Epithelial cell of proximal tubule (primary cell): ENCODE data around the gene SPOCK1. TPM values are rescaled to one million over a fixed set of nuclear protein-coding genes. Genes with fewer than 3 reads are reported as not detected.

Experiments used
- DNase-seq: peaks from one replicate; pipeline ENCODE4 v3.0.0-alpha.2; 2011; ENCODE audit warnings: low read depth
- H3K4me3 ChIP-seq: 2 replicates; pipeline ENCODE4 v1.5.1; 2011; ENCODE audit warnings: low read depth, mild to moderate bottlenecking, low read length
- total RNA-seq: library from RNA; depleted of rRNA; stranded (reverse); fragments of >200 nt; gene quantifications from 2 replicates; pipeline ENCODE4 v1.2.3, GENCODE V29; 2015
- TF ChIP-seq, protein P1 (sequence below): conservative IDR thresholded peaks from 2 replicates; pipeline ENCODE4 v1.5.1; 2012; ENCODE audit warnings: low read depth, mild to moderate bottlenecking, low read length

Gene SPOCK1
- total RNA-seq, 1 donor from 2014 or later, result 31.4 TPM

DNA sequence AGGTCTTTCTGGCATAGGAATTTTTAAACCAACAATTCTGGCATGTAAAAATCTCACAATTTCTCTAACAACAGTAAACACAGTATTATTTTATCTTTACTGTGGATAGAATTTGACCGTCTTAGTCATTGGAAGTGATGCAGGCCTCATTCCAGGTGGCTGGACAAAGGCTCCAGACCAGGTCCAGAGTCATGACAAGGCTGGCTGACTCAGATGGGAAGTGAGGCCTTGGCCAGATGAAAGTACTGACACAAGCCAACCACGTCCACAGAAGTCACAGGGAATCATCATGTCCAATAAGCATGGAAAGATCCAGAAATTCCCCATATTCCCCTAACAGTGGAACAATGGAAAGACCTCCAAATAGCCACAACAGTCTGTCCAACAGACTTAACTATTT lies 12.4 kb downstream of the SPOCK1 start:
- TF ChIP-seq, protein P1, sequence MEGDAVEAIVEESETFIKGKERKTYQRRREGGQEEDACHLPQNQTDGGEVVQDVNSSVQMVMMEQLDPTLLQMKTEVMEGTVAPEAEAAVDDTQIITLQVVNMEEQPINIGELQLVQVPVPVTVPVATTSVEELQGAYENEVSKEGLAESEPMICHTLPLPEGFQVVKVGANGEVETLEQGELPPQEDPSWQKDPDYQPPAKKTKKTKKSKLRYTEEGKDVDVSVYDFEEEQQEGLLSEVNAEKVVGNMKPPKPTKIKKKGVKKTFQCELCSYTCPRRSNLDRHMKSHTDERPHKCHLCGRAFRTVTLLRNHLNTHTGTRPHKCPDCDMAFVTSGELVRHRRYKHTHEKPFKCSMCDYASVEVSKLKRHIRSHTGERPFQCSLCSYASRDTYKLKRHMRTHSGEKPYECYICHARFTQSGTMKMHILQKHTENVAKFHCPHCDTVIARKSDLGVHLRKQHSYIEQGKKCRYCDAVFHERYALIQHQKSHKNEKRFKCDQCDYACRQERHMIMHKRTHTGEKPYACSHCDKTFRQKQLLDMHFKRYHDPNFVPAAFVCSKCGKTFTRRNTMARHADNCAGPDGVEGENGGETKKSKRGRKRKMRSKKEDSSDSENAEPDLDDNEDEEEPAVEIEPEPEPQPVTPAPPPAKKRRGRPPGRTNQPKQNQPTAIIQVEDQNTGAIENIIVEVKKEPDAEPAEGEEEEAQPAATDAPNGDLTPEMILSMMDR, result no peak
- DNase-seq, result peak; percentile 69
- no peak overlapping the region for H3K4me3 ChIP-seq

DNA sequence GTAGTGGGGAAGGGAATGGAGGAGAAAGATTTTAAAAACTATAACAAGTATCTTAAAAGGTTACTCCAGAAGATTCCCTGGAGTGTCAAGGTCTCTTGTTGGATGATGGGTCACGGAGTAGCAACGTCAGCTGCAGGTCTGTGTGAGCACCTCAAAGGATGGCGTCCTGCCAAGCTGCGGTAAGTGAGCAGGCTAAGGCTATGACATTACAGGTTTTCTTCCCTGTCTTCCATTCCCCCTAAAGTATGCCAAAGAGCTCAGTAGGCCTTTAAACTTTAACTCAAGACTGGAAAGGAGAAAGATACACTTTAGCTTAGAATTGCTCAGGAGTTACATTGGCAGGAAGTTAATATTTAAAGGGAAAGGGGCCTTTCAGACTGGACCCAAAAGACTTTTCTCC lies 17.5 kb downstream of the SPOCK1 start:
- H3K4me3 ChIP-seq, result no peak overlapping the region
- DNase-seq, result peak; percentile 42
- TF ChIP-seq, protein P1, result no peak

DNA sequence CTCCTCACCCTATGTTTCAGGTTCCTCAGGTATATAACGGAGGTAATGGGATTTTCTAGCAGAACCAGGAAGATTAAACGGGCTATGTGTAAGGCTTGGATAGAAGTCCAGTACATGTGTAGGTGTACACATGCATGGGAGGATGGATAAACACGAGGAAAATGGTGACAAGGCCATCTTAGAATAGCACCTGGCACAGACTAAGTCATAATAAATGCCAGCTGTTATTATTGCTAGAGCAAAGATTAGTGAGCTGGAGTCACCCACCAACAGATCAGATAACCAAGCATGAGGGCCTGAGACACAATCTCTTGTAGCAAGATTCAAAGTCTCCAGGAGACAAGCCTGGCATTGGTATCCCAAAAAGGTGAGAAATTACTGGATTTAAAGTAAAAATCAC lies 21.1 kb downstream of the SPOCK1 start:
- no peak overlapping the region for H3K4me3 ChIP-seq
- TF ChIP-seq, protein P1, result no peak
- no peak for DNase-seq

DNA sequence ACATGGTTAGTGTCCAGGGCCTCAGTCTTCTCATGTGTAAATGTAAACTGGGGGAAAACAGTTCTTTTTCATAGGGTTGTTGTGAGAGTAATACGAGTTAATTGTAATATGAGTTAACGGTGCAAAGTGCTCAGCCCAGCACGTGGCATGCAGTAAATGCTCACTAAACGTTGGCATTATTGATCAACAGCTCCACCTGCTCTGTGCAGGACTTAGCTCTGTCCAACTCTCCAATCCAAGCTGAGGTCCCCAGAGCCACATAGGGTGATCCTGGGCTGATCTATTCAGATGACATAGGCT lies 28.3 kb downstream of the SPOCK1 start:
- no peak overlapping the region for H3K4me3 ChIP-seq
- TF ChIP-seq, protein P1, result no peak
- no peak for DNase-seq

DNA sequence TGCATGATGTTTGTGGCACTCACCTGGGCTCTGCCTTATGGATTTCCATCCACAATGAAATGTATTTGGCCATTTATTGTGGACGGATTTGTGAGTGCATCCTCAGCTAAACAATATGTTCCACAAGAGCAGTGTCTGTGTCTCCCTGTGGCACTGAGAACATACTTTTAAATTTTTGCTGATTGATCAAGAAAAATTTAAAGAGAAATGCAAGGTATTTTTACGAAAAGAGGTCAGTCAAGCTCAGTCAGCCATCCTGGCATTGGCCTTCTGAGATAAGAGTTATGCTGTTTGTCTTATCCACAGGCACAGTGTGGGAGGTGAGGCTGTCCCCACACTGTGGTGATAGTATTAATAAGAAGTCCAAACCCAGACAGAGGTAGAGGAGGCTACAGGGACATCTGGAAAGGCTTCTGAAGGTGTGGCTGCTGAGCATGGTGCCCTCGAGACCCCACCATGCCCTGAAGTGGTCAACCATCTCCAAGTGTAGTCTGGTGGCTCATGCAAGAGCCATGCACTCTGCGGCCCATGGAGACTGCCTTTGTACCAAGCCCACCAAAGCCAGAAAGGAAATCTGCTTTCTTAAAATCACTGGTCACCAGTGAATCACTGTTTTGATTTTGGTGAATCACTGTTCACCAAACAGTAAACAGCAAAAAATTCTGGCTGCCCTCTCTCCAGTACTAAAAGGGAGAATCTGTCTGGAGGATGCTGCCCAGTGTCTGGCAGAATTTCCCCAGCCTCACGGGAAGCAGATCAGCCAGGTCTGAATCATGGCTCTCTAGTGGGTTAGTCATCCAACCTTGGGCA lies 28.8 kb downstream of the SPOCK1 start:
- H3K4me3 ChIP-seq, result no peak overlapping the region
- peak; percentile 85 for DNase-seq
- TF ChIP-seq, protein P1, result no peak

DNA sequence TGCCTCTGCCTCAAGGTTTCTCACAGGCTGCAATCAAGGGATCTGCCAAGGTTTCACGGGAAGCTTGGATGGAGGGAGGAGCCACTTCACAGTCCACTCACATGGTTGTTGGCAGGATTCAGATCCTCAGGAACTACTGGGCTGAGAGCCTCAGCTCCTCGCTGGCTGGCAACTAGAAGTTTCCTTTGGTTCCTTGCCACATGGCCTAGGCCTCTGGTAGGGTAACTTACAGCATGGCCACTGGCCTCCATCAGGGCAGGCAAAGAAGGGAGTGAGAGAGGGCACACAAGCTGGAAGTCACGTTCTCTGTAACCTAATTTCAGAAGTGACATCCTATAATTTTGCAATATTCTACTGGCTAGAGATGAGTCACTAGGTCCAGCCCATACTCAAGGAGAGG lies 32.2 kb downstream of the SPOCK1 start:
- no peak overlapping the region for H3K4me3 ChIP-seq
- TF ChIP-seq, protein P1, result no peak
- DNase-seq, result no peak

DNA sequence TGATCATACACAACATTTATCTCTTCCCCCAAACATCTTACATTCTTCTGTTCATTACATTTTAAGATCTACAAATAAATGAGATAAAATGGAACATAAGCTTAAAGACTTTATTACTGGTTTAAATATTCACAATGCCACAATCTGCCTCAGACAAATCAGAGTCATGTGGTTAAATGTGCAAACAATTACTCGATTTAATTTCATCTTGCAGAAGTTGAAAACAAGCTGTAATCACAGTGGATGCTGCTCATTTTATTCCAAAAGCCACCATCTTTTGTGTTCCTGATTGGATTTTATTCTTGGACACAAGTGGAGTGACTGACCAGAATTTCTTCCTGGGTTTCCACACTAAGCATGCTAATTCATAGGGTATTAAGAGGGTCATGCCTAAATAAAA lies 33.2 kb downstream of the SPOCK1 start:
- no peak overlapping the region for H3K4me3 ChIP-seq
- TF ChIP-seq, protein P1, result no peak
- no peak for DNase-seq
